NCI-H187 treated with DMSO at 0.1 percent for 48 hours (cell line): ENCODE measurements around the gene HIGD1A.

ENCODE experiments used
- DNase-seq: peaks from one replicate; lab custom pipeline; 2025; lab: John Stamatoyannopoulos, UW

Gene HIGD1A

GRCh38 chr3:42804106-42804830 is at the start of gene HIGD1A:
TSS of gene HIGD1A (minus strand) at chr3:42804490. CDS start at chr3:42794253, 10,237 bp downstream.
- DNase-seq, result peak; percentile 64

DNA sequence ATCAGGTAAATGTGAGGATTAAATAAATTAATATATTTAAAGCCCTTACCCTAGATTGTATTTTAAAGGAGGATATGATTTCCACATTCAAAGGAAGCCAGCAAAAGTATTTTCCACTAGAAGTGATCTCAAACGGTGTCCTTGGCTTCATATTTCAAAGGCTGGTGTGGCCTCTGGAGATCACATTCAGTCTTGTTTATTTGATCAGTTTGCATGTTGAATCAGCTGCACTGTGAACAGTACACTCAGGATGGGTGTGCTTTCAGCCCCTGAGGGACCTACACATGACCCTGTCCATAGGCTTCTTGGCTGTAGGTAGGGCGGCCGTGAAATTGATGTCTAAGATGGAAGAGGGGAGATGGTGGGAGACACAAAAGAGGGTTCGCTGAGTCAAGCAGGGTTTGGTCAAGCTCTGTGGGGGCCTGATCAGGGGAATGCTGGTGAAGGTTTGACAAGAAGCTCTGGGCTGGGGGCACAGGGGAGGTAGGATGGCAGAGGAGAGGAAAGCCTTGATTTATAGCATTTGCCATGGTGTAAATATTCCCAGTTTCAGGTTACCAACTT is 49.5 kb upstream of the HIGD1A start:
- DNase-seq, result no peak

DNA sequence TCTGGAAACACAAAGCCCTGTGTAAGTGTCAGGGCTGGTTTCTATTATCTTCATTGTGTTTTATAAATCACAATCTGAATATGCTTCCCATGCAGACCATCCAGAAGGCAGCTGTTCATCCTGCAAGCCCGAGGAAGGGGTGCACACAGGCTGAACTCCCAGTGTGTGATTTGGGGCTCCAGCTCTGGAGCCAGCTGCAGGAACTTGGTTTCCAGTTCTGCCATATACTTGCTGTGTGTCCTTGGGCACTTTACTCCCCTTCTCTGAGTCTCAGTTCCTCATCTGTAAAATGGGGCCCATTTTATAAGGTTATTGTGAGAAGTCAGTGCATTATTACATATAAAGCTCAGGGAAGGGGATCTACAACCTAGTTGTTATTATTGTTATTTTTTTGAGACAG is 48.8 kb upstream of the HIGD1A start:
- DNase-seq, result no peak

DNA sequence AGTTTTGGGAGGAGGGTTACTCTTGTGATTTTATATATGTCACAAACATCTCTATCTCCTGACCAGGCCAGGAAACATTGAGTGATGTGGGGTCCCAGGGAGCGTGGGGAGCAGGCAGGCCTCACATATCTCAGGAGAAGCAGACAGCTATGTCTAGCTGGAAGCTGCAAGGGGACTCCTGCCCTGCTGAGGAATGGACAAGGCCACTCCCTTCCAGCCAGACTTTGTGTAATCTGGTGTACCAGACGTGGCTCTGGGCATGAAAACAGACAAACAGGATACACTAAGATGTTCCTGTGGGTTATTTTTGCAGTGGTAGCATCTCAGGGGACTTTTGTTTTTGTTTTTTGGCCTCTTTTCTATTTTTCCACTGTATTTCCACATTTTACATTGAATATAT is 48.2 kb upstream of the HIGD1A start:
- no peak for DNase-seq

GRCh38 chr3:42851228-42851834 is 47.0 kb upstream of the HIGD1A start:
- DNase-seq, result no peak

- DNase-seq, result no peak
These were observed 46.0 kb upstream of the HIGD1A start for GRCh38 chr3:42850263-42850662.

DNA sequence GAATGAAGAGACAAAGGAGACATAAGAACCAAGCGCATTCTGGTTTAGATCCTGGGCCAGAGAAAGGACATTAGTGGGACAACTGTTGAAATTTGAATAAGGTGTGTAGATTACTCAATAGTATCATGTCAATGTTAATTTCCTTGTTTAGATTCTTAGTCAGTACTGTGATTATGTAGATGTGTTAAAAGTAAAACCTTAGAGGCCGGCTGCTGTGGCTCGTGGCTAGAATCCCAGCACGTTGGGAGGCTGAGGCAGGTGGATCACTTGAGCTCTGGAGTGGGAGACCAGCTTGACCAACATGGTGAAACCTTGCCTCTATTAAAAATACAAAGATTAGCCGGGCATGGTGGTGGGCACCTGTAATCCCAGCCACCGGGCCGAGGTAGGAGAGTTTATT is 44.7 kb upstream of the HIGD1A start:
- no peak for DNase-seq

- no peak for DNase-seq
These were observed 43.4 kb upstream of the HIGD1A start for GRCh38 chr3:42847731-42848130.

GRCh38 chr3:42846685-42847522 is 42.6 kb upstream of the HIGD1A start:
- no peak for DNase-seq

- no peak for DNase-seq
These were observed 40.5 kb upstream of the HIGD1A start for GRCh38 chr3:42844815-42845214.

GRCh38 chr3:42844412-42844713 is 40.1 kb upstream of the HIGD1A start:
- no peak for DNase-seq

DNA sequence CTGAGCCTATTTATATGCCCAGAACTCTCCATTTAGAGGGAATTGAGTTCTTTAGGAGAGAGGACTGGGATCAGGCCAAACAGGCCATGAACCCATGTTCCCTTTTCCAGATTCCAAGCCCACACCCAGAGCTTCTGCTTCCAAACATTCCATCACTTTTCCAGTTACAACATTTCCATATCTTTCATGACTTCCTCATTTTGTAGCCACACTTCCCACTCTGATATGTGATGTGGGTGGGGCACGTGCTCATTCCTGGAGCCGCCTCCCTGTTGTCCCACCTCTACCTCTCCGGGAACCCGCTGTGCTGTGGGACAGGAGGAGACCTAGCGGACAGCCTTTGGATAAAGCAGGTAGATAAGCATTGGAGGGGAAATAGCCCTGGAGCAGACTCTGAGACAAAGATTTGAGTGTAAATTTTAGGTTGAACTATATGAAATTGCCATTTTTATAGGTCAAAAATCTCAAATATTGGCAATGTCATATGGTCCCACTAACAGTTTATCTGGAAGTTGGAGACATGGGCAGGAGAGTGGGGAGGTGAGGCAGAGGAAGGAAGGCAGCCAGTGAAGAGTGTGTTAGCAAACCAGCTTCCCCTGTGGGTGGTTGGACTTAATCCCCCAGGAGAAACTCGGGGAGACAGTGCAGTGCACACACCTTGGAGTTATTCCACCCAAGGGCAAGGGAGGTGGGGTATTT is 39.6 kb upstream of the HIGD1A start:
- DNase-seq, result no peak

- no peak for DNase-seq
These were observed 37.0 kb upstream of the HIGD1A start for GRCh38 chr3:42841332-42841731.

GRCh38 chr3:42839616-42840015 is 35.3 kb upstream of the HIGD1A start:
- no peak for DNase-seq

DNA sequence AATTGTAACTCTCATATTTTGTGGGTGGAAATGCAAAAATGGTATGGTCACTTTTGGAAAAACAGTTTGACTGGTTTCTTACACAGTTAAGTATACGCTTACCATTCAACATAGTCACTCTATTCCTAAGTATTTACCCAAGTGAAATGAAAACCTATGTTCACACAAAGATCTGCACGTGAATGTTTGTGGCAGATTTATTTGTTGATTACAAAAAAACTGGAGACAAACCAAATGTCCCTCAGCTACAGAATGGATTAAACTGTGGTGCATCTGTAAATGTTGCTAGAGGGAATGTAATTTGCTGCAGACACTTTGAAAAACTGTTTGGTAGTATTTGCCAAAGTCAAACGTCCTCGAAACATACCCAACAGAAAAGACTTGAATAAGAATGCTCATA is 34.3 kb upstream of the HIGD1A start:
- DNase-seq, result no peak

DNA sequence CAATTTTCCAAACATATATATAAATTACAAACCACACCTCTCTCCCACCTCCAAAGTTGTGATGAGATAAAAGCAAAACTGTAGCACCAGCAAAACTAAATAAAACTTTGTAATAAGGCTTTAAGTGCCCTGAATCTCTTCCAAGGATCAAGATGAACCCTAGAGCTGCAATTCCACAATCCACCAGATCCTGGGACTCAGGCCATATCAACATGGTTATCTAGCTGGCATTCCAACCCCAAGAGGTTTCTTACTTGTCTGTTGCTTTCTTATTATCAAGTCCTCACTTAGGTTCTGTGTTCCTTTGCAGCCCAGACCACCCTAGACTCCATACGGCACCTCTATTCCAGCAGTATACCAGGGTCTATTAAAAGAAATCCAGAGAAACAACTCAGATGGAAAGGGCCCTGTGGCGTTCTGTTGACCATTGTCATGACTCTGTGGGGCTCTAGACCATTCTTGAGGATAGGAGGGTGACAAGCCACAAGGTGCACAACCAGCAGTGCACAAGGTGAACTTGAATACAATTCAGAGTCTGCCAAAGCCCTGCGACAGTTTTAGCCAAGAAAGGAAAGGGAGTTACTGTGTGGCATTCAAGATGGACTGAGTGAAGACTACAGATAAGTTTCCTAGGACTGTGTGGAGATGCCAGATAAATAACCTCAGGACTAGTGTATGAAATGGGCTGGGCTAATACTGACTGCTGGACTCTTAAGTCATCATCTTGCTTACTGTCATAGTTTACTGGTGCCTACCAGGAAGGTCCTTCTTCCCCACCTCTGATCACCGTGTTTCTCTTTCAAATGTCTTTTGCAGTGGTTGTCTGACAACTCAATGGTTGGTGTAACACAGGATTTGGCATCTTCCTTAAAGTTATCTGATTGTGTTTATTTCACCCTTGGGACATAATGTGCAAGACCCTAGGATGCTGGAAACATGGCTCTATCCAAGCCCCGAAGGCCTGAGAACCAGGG is 32.1 kb upstream of the HIGD1A start:
- DNase-seq, result no peak

DNA sequence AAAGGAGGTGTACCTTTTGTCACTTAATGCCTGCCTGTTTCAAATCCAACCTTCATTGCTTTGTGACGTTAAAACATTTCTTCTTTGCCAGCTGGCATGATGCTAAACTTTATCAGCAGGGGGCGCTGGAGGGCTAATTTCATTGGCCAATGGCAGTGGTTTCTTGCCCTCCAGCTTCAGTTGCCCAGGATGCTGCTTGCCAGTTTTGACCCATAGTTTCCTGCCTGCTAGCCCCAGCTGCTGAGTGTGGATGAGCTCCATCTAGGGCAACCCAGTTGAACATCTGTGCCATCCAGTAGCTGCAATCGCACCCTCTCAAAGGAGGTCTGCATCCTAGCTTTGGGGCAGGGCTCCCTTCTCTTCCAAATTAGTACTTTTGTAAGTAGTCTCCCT is 27.0 kb upstream of the HIGD1A start:
- DNase-seq, result no peak

DNA sequence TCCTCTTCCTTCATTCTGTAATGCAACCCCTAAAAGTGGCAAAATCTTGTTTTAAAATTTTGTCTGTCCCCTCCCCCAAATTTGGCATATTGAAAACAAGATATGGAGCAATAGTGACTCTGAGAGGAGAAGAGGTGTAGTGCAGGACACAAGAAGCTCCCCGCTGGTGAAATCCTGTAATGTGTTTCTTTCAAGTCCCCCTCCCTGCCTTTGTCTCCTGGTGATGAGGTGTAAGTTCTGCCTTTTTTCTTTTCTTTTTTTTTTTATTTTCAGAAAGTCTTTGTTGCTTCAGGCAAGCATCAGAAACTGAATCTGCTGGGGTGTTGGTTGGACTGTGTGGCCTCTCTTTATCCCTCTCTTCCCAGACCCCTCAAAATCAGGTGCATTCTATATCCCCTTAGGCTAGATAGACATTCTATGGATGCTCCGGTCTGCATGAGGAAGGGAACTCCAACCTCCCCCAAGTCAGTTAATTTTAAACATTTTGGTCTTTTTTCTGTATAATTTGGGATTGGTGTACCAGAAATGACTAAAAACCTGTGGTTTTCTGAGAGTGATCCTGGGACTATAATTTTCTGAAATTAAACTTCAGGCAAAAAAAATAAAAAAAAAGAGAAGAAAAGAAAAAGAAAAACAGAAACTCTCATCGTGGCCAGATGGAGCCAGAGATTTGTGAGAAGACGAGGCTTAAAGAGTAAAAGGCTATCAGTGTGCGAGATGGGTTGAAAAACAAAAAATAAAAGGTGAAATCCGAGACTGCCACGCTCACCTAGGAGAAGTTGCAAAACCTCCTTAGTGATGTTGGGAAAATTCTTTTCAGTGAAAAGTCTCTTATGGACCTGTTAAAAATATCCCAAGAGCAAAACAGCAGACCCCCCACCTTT is 26.4 kb upstream of the HIGD1A start:
- DNase-seq, result no peak

- DNase-seq, result no peak
These were observed 25.5 kb upstream of the HIGD1A start for GRCh38 chr3:42829628-42830436.
